Caco-2 (cell line): ENCODE measurements around the gene LPAR3. TPM values are rescaled to one million over a fixed set of nuclear protein-coding genes. Genes with fewer than 3 reads are reported as not detected.

ENCODE experiments used
- BruUV-seq: library from RNA; stranded (reverse); fragments of 400-500 nt; replicated peaks from 2 replicates; lab custom pipeline; 2021; lab: Mats Ljungman, UMichigan
- CTCF ChIA-PET: fragments of 300-600 bp; sonication (Branson Sonifier 250); formaldehyde crosslinking; loops from one replicate; lab custom pipeline; 2022; ENCODE audit warnings: antibody characterized with exemption; lab: Charles Lee
- POLR2A ChIA-PET: fragments of 300-600 bp; sonication (Branson Sonifier 250); formaldehyde crosslinking; loops from one replicate; lab custom pipeline; 2022; ENCODE audit warnings: antibody characterized with exemption; lab: Charles Lee
- DNase-seq, 2 experiments: peaks; one replicate each; pipeline versions ENCODE4 v3.0.0 to v3.0.0-alpha.2; 2020 to 2022
- H3K27me3 ChIP-seq: replicated peaks from 2 replicates; pipeline ENCODE4 v1.6.0; 2011; ENCODE audit warnings: low read length; ENCODE audit not compliant: control insufficient read depth, insufficient read depth
- H3K36me3 ChIP-seq: 2 replicates; pipeline ENCODE4 v1.5.1; 2011; ENCODE audit warnings: low read length; ENCODE audit not compliant: control insufficient read depth, insufficient read depth
- H3K4me1 ChIP-seq: fragments of 250-450 bp; sonication (Bioruptor Pico); 2 replicates; pipeline ENCODE4 v1.5.1; 2020; ENCODE audit warnings: mild to moderate bottlenecking
- H3K4me3 ChIP-seq: 2 replicates; pipeline ENCODE4 v1.5.1; 2011; ENCODE audit warnings: low read depth, mild to moderate bottlenecking, control low read depth, low read length
- H3K9me3 ChIP-seq: fragments of 250-450 bp; sonication (Bioruptor Pico); 2 replicates; pipeline ENCODE4 v1.5.1; 2020; ENCODE audit warnings: mild to moderate bottlenecking, moderate library complexity
- H3K27ac Mint-ChIP-seq: one replicate; pipeline ENCODE4 v1.8.0; 2022; ENCODE audit warnings: mixed read lengths; ENCODE audit not compliant: unreplicated experiment
- H3K27me3 Mint-ChIP-seq: one replicate; pipeline ENCODE4 v1.8.0; 2022; ENCODE audit warnings: mixed read lengths; ENCODE audit not compliant: insufficient read depth, unreplicated experiment
- H3K36me3 Mint-ChIP-seq: one replicate; pipeline ENCODE4 v1.8.0; 2022; ENCODE audit warnings: mild to moderate bottlenecking, mixed read lengths; ENCODE audit not compliant: insufficient read depth, unreplicated experiment
- H3K4me1 Mint-ChIP-seq: one replicate; pipeline ENCODE4 v1.8.0; 2022; ENCODE audit warnings: low read depth, mixed read lengths; ENCODE audit not compliant: unreplicated experiment
- H3K4me3 Mint-ChIP-seq: one replicate; pipeline ENCODE4 v1.8.0; 2022; ENCODE audit warnings: mild to moderate bottlenecking, moderate library complexity, mixed read lengths; ENCODE audit not compliant: unreplicated experiment
- H3K9me3 Mint-ChIP-seq: one replicate; pipeline ENCODE4 v1.8.0; 2022; ENCODE audit warnings: mixed read lengths; ENCODE audit not compliant: unreplicated experiment
- intact Hi-C: fragments of 100-400 bp; cut with micrococcal nuclease; formaldehyde crosslinking; loops from one replicate; pipeline ENCODE4 v1.10.0; 2022; ENCODE audit not compliant: unreplicated experiment
- total RNA-seq: library from RNA; stranded (reverse); gene quantifications from 2 replicates; pipeline ENCODE4 v1.2.3, GENCODE V29; 2022
- TF ChIP-seq, protein P1 (sequence below), 2 experiments: fragments of 200-600 bp in 1 of 2; IDR thresholded peaks; 1 replicate in 1 of 2; 2 replicates in 1 of 2; pipeline versions ENCODE4 v1.5.1 to v1.8.0; 2011 to 2022; ENCODE audit warnings: antibody characterized with exemption in 1 of 2, control low read depth in 1 of 2, inconsistent platforms in 1 of 2, low read depth in 1 of 2, low read length in 1 of 2, mild to moderate bottlenecking in 1 of 2, moderate library complexity in 1 of 2; ENCODE audit not compliant: insufficient read depth in 1 of 2, severe bottlenecking in 1 of 2, unreplicated experiment in 1 of 2

LPAR3 gene
- total RNA-seq, 1 experiment from 2014 or later: not detected

DNA sequence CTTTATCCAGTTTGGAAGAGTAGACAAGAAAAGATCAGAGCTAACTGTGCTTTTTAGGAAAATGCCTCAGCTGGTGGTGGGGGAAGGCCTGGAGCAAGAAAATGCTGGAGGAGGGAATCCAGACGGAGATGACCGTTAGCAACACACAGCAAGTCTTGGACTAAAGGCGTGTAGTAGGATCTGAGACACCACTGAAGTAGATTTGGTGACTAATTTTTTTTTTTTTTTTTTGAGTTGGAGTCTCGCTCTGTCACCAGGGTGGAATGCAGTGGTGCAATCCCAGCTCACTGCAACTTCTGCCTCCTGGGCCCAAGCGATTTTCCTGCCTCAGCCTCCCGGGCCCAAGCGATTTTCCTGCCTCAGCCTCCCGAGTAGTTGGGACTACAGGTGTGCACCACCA, 41.2 kb downstream of the LPAR3 start:
- TF ChIP-seq, protein P1, sequence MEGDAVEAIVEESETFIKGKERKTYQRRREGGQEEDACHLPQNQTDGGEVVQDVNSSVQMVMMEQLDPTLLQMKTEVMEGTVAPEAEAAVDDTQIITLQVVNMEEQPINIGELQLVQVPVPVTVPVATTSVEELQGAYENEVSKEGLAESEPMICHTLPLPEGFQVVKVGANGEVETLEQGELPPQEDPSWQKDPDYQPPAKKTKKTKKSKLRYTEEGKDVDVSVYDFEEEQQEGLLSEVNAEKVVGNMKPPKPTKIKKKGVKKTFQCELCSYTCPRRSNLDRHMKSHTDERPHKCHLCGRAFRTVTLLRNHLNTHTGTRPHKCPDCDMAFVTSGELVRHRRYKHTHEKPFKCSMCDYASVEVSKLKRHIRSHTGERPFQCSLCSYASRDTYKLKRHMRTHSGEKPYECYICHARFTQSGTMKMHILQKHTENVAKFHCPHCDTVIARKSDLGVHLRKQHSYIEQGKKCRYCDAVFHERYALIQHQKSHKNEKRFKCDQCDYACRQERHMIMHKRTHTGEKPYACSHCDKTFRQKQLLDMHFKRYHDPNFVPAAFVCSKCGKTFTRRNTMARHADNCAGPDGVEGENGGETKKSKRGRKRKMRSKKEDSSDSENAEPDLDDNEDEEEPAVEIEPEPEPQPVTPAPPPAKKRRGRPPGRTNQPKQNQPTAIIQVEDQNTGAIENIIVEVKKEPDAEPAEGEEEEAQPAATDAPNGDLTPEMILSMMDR (IDR thresholded peaks at IDR 0.05; ENCODE audit: insufficient read depth in 1 of 2, low read depth in 1 of 2, low read length in 1 of 2, severe bottlenecking in 1 of 2, unreplicated experiment in 1 of 2): no peak
- H3K4me1 ChIP-seq: no peaks in the 10 kb centered on the region
- no peaks in the 10 kb centered on the region for H3K9me3 ChIP-seq
- Mint-ChIP-seq H3K4me3 (no peak overlapping the region), H3K9me3 (no peaks in the 10 kb centered on the region), H3K36me3 (no peaks in the 10 kb centered on the region), H3K27ac (no peak overlapping the region), H3K4me1 (no peaks in the 10 kb centered on the region), H3K27me3 (peaks cover 6% of the 10 kb centered on the region)
- no peak for DNase-seq
- BruUV-seq: no TSS peak
- no peaks in the 10 kb centered on the region for H3K27me3 ChIP-seq
- intact Hi-C loops: no loop called here
- no peak overlapping the region for H3K4me3 ChIP-seq
- ChIA-PET CTCF (no interaction called here), POLR2A (interaction anchor here (0.6 kb wide), 1 partner anchor 51 kb away, joined by 3 read pairs; no protein-coding TSS in a partner anchor)
- no peaks in the 10 kb centered on the region for H3K36me3 ChIP-seq

DNA sequence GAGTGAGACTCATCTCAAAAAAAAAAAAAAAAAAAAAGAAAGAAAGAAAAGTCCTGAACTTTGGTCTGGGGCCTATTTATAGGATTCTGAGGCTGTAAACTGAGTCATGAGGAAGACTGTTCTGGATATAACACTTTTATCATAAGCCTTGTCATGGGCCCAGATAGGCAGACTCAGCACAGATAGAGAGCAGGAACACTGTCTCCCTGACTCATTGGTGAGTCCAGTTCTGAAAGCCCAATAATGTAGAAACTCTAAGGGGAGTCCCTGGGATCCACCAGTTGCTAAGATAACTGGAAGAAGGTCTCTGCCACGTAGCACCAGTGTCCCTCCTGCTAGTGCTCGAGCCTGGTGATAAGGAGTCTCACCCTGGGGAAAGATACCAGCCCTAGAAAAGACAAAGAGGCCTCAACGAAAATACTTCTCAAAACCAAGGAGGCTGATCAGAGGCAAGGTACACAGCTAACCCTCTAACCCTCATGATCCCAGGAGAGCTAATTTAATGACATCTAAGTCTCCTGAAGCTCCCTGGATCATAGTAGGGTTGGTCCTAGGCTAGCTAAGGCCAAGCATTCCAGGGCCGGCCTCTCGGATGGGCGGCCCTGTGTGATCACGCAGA, 43.5 kb downstream of the LPAR3 start:
- H3K27ac Mint-ChIP-seq: no peak overlapping the region

DNA sequence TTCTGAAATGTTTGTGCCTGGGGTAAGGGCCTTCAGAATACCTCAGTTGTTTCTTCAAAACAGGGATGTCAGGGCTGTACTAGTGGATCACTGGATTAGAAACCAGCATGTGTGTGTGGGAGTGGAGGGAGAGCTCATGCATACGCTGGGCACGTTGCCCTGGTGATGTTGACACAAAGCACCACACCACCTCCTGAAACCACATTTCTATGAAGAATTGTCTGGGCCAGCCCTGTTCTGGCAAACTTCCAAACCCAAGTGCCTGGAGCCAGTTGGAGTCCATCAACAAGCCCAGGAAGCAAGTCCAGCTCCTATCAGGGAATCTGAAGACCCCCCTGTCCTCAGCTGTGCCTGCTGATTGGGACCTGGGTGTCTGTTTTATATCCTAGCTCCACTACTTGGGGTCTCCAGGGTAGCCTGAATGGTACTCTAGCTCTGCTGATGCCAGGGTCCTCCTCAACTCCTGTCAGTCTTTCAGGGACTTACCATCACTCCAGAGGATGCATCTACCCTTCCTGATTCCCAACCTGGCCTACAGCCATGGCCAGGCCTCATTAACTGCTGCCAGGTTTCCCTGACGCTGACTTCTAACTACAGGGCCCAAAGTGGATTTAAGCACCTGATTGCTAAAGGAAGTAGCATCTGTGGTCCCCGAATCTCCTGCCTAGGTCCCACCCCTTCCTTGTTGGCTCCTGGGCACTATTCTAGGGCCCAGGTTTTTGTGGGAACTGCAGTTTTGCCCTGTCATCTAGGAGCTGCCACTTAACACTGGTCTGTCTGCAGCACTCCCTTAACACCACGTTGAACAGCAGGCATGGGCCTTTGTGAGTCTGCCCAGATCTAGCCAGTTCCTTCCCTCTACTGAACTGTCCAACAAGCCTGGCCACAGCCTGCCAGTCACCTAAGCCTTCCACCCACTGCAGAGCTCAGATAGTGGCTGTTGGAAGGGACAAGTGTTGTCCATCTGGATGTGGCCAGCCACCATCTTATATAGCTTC, 45.5 kb downstream of the LPAR3 start:
- TF ChIP-seq, protein P1 (IDR thresholded peaks at IDR 0.05; ENCODE audit: insufficient read depth in 1 of 2, low read depth in 1 of 2, low read length in 1 of 2, severe bottlenecking in 1 of 2, unreplicated experiment in 1 of 2): no peak
- DNase-seq: no peak
- peaks cover 4% of the 10 kb centered on the region for H3K27me3 Mint-ChIP-seq
- Histone ChIP-seq H3K4me1 (no peaks in the 10 kb centered on the region), H3K36me3 (no peaks in the 10 kb centered on the region), H3K27me3 (no peaks in the 10 kb centered on the region), H3K9me3 (no peaks in the 10 kb centered on the region), H3K4me3 (no peak overlapping the region)
- intact Hi-C loops: no loop called here
- H3K36me3 Mint-ChIP-seq: no peaks in the 10 kb centered on the region
- H3K4me3 Mint-ChIP-seq: no peak overlapping the region
- ChIA-PET POLR2A (no interaction called here), CTCF (no interaction called here)
- no peaks in the 10 kb centered on the region for H3K4me1 Mint-ChIP-seq
- H3K27ac Mint-ChIP-seq: no peak overlapping the region
- no TSS peak for BruUV-seq
- H3K9me3 Mint-ChIP-seq: no peaks in the 10 kb centered on the region

More for the DNA sequence above, 43.5 kb downstream of the LPAR3 start:
- Mint-ChIP-seq H3K4me3 (no peak overlapping the region), H3K4me1 (no peaks in the 10 kb centered on the region), H3K36me3 (no peaks in the 10 kb centered on the region), H3K27me3 (no peaks in the 10 kb centered on the region), H3K9me3 (no peaks in the 10 kb centered on the region)
- Histone ChIP-seq H3K36me3 (no peaks in the 10 kb centered on the region), H3K9me3 (no peaks in the 10 kb centered on the region), H3K4me1 (no peaks in the 10 kb centered on the region), H3K27me3 (no peaks in the 10 kb centered on the region), H3K4me3 (no peak overlapping the region)
- intact Hi-C loops: no loop called here
- TF ChIP-seq, protein P1 (IDR thresholded peaks at IDR 0.05; ENCODE audit: insufficient read depth in 1 of 2, low read depth in 1 of 2, low read length in 1 of 2, severe bottlenecking in 1 of 2, unreplicated experiment in 1 of 2): no peak
- DNase-seq: no peak
- CTCF ChIA-PET: no interaction called here
- BruUV-seq: no TSS peak
- POLR2A ChIA-PET: no interaction called here
